GM12801 (cell line): ENCODE measurements around the gene TDO2.

Experiments used
- CTCF ChIP-seq: IDR thresholded peaks from one replicate; pipeline ENCODE4 v1.5.1; 2011; ENCODE audit warnings: control low read depth; ENCODE audit not compliant: insufficient read length; ENCODE audit errors: extremely low read depth

TDO2 gene

GRCh38 chr4:155903453-155903852, at the start of gene TDO2:
TDO2 (plus strand) TSS chr4:155903696; CDS start chr4:155903759, 63 bp downstream.
- no peak for TF ChIP-seq CTCF

GRCh38 chr4:155854582-155855226, 48.8 kb upstream of the TDO2 start:
- no peak for TF ChIP-seq CTCF

- no peak for TF ChIP-seq CTCF
These were observed 47.6 kb upstream of the TDO2 start for GRCh38 chr4:155855897-155856296.

- no peak for TF ChIP-seq CTCF
These were observed 37.3 kb upstream of the TDO2 start, which contains the start of gene ASIC5 for GRCh38 chr4:155866177-155866576. ASIC5 (minus strand) TSS chr4:155866277; CDS start chr4:155866226, 51 bp downstream.

- TF ChIP-seq CTCF: no peak
These were observed 27.6 kb upstream of the TDO2 start for GRCh38 chr4:155875878-155876277.

GRCh38 chr4:155877971-155878370, 25.5 kb upstream of the TDO2 start:
- TF ChIP-seq CTCF: no peak

- no peak for TF ChIP-seq CTCF
These were observed 24.9 kb upstream of the TDO2 start for GRCh38 chr4:155878611-155879010.
